HepG2 (cell line): Measurements from ENCODE around the gene GPR137. TPM values are rescaled to one million over a fixed set of nuclear protein-coding genes. Genes with fewer than 3 reads are reported as not detected.

ENCODE experiments used
- AGO1 ChIP-seq: fragments of 200-400 bp; formaldehyde crosslinking; IDR thresholded peaks from 2 replicates; pipeline ENCODE4 v1.6.1; 2017; ENCODE audit warnings: mild to moderate bottlenecking, low read depth, low read length, moderate library complexity; ENCODE audit not compliant: poor library complexity, severe bottlenecking
- FOXJ3 ChIP-seq: sonication (generic); formaldehyde crosslinking; IDR thresholded peaks from 2 replicates; pipeline ENCODE4 v1.4.0; 2020; ENCODE audit warnings: missing genetic modification reagents, mild to moderate bottlenecking, borderline replicate concordance
- HHEX ChIP-seq: IDR thresholded peaks from 2 replicates; pipeline ENCODE4 v1.6.1; 2016; ENCODE audit warnings: control low read depth
- IKZF1 ChIP-seq: fragments of 450-650 bp; IDR thresholded peaks from 2 replicates; pipeline ENCODE4 v1.7.1; 2016
- KLF6 ChIP-seq: IDR thresholded peaks from 2 replicates; pipeline ENCODE4 v1.8.0; 2016; ENCODE audit warnings: missing biosample characterization, missing genetic modification reagents
- MAZ ChIP-seq, 2 experiments: sonication (generic) in 1 of 2; formaldehyde crosslinking in 1 of 2; IDR thresholded peaks; 2 replicates each; pipeline versions ENCODE4 v1.5.0 to v1.6.1; 2012 to 2020; ENCODE audit warnings: low read depth in 2 of 2, mild to moderate bottlenecking in 2 of 2, borderline replicate concordance in 1 of 2, improper control_type of control experiment in 1 of 2, low read length in 1 of 2, missing genetic modification reagents in 1 of 2, moderate library complexity in 1 of 2
- NFYC ChIP-seq: IDR thresholded peaks from 2 replicates; pipeline ENCODE4 v1.6.1; 2016; ENCODE audit warnings: missing genetic modification reagents, missing compliant biosample characterization
- PATZ1 ChIP-seq: sonication (generic); formaldehyde crosslinking; IDR thresholded peaks from 2 replicates; pipeline ENCODE4 v1.4.0; 2020; ENCODE audit warnings: missing genetic modification reagents
- TFAP4 ChIP-seq: sonication (generic); IDR thresholded peaks from 2 replicates; pipeline ENCODE4 v1.6.1; 2016; ENCODE audit warnings: low read depth, borderline replicate concordance
- ZFX ChIP-seq: sonication (generic); formaldehyde crosslinking; IDR thresholded peaks from 2 replicates; pipeline ENCODE4 v1.4.0; 2020; ENCODE audit warnings: mild to moderate bottlenecking, low read depth, missing genetic modification reagents, moderate library complexity
- ZNF331 ChIP-seq: sonication (generic); formaldehyde crosslinking; IDR thresholded peaks from 2 replicates; pipeline ENCODE4 v1.4.0; 2020; ENCODE audit warnings: missing genetic modification reagents
- ZNF350 ChIP-seq: sonication (generic); formaldehyde crosslinking; IDR thresholded peaks from 2 replicates; pipeline ENCODE4 v1.4.0; 2020; ENCODE audit warnings: mild to moderate bottlenecking, low read depth, missing genetic modification reagents, borderline replicate concordance
- ZNF460 ChIP-seq: sonication (generic); formaldehyde crosslinking; IDR thresholded peaks from 2 replicates; pipeline ENCODE4 v1.5.1; 2020; ENCODE audit warnings: missing genetic modification reagents, mild to moderate bottlenecking, borderline replicate concordance
- ZNF674 ChIP-seq: sonication (generic); formaldehyde crosslinking; IDR thresholded peaks from 2 replicates; pipeline ENCODE4 v1.5.0; 2020; ENCODE audit warnings: low read depth, mild to moderate bottlenecking, missing genetic modification reagents
- ZNF768 ChIP-seq: sonication (generic); formaldehyde crosslinking; IDR thresholded peaks from 2 replicates; pipeline ENCODE4 v1.4.0; 2020; ENCODE audit warnings: missing genetic modification reagents
- ZNF891 ChIP-seq: sonication (generic); formaldehyde crosslinking; IDR thresholded peaks from 2 replicates; pipeline ENCODE4 v1.5.0; 2020; ENCODE audit warnings: mild to moderate bottlenecking, missing genetic modification reagents
- polyA plus RNA-seq, 8 experiments: library from polyadenylated mRNA; depleted of rRNA in 3 of 8; stranded (reverse) in 7 of 8; unstranded in 1 of 8; fragments of >200 nt; fragmentation: Illumina TruSeq in 4 of 8; extraction: Trizol in 4 of 8; gene quantifications; 2 replicates each; pipeline versions ENCODE4 v1.2.1 to v1.2.3, GENCODE V29; 2011 to 2016; ENCODE audit warnings: low read depth in 4 of 8, missing spikeins in 1 of 8, mixed read lengths in 1 of 8; ENCODE audit not compliant: insufficient read depth in 1 of 8
- total RNA-seq, 5 experiments: library from RNA; depleted of rRNA; stranded (reverse); fragments of >200 nt; fragmentation: Illumina TruSeq; extraction: Trizol; gene quantifications; 2 replicates each; pipeline ENCODE4 v1.2.3, GENCODE V29; 2016; ENCODE audit warnings: low read depth in 1 of 5
- TF ChIP-seq, protein P1 (sequence below): sonication (generic); formaldehyde crosslinking; conservative IDR thresholded peaks from 2 replicates; pipeline ENCODE4 v1.8.1; 2023; ENCODE audit warnings: missing genetic modification reagents
- TF ChIP-seq, protein P2 (sequence below): IDR thresholded peaks from 2 replicates; pipeline ENCODE4 v1.6.1; 2016; ENCODE audit warnings: missing biosample characterization, missing genetic modification reagents, low read depth
- TF ChIP-seq, protein P3 (sequence below): fragments of 450-650 bp; IDR thresholded peaks from 2 replicates; pipeline ENCODE4 v1.6.1; 2016

GPR137 gene
- total and polyA plus RNA-seq, 2 of the 13 experiments (the other 11 are each of a cell fraction or from before 2014, with no cell fraction given): 8.5 to 13.2 TPM

DNA sequence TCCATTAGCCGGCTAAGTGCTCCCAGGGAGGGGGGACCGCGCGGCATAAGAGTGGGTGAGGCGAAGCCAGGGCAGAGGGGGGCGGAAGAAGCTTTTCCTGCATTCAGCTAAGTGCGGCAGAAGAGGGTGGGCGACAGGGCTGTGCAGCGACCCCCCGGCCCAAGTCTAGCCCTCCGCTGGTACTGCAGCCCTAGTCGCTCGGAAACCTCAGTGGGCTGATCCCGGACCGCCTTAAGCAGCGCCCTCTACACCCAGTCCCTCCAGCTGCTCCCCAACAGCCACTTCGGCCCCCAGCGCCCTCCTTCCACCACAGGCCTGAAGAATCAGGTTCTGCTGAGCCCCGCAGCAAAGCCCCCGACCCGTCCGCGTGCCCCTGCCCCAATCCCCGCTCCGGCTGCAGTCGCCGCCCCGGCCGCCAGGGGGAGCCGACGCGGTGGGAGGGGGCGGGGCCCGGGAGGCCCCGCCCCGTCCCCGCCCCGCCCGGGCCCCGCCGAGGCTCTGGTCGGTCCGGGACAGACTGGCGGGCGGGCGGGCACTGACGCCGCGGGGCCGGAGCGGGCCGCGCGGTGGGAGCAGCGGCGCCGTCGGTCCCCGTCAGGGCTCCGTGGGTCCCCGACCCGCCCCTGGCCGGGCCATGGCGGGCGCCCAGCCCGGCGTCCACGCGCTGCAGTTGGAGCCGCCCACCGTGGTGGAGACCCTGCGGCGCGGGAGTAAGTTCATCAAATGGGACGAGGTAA, 34.5 kb upstream of the GPR137 start, which contains the start of gene PLCB3 (continued):
- TF ChIP-seq HHEX (no peak), MAZ (IDR thresholded peaks at IDR 0.05; ENCODE audit: borderline replicate concordance, low read depth, low read length) (peak; percentile 61; the same call in 1 of the 2 replicates), MAZ (CRISPR knock-in tag; IDR thresholded peaks at IDR 0.05; ENCODE audit: low read depth) (peak; percentile 61; the same call in 1 of the 2 replicates), FOXJ3 (CRISPR knock-in tag) (no peak), ZNF350 (no peak), ZNF891 (CRISPR knock-in tag) (no peak), NFYC (CRISPR knock-in tag) (no peak), AGO1 (peak; percentile 5), ZFX (CRISPR knock-in tag) (peak; percentile 40), TFAP4 (no peak), IKZF1 (no peak), KLF6 (CRISPR knock-in tag) (peak; percentile 25; the same call in 1 of the 2 replicates), ZNF674 (CRISPR knock-in tag) (no peak), ZNF768 (CRISPR knock-in tag) (0 out of 2 replicates have a peak, but pooled peaks have one; percentile 11), ZNF331 (CRISPR knock-in tag) (0 out of 2 replicates have a peak, but pooled peaks have one; percentile 4), PATZ1 (peak; percentile 51; the same call in 1 of the 2 replicates), ZNF460 (CRISPR knock-in tag) (no peak)
- TF ChIP-seq, protein P1, sequence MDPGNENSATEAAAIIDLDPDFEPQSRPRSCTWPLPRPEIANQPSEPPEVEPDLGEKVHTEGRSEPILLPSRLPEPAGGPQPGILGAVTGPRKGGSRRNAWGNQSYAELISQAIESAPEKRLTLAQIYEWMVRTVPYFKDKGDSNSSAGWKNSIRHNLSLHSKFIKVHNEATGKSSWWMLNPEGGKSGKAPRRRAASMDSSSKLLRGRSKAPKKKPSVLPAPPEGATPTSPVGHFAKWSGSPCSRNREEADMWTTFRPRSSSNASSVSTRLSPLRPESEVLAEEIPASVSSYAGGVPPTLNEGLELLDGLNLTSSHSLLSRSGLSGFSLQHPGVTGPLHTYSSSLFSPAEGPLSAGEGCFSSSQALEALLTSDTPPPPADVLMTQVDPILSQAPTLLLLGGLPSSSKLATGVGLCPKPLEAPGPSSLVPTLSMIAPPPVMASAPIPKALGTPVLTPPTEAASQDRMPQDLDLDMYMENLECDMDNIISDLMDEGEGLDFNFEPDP (CRISPR knock-in tag): no peak
- TF ChIP-seq, protein P2, sequence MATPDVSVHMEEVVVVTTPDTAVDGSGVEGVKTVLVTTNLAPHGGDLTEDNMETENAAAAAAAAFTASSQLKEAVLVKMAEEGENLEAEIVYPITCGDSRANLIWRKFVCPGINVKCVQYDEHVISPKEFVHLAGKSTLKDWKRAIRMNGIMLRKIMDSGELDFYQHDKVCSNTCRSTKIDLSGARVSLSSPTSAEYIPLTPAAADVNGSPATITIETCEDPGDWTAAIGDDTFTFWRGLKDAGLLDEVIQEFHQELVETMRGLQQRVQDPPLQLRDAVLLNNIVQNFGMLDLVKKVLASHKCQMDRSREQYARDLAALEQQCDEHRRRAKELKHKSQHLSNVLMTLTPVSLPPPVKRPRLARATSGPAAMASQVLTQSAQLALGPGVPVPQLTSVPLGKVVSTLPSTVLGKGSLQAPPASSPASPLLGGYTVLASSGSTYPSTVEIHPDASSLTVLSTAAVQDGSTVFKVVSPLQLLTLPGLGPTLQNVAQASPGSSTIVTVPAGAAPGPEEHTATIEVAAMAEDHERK (CRISPR knock-in tag): no peak
- TF ChIP-seq, protein P3, sequence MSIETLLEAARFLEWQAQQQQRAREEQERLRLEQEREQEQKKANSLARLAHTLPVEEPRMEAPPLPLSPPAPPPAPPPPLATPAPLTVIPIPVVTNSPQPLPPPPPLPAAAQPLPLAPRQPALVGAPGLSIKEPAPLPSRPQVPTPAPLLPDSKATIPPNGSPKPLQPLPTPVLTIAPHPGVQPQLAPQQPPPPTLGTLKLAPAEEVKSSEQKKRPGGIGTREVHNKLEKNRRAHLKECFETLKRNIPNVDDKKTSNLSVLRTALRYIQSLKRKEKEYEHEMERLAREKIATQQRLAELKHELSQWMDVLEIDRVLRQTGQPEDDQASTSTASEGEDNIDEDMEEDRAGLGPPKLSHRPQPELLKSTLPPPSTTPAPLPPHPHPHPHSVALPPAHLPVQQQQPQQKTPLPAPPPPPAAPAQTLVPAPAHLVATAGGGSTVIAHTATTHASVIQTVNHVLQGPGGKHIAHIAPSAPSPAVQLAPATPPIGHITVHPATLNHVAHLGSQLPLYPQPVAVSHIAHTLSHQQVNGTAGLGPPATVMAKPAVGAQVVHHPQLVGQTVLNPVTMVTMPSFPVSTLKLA: no peak
